ENCODE data around the gene GRIK5.
A peak's percentile ranks its signal among the peaks of the same experiment; 100 is the strongest.

GRIK5 gene

DNA sequence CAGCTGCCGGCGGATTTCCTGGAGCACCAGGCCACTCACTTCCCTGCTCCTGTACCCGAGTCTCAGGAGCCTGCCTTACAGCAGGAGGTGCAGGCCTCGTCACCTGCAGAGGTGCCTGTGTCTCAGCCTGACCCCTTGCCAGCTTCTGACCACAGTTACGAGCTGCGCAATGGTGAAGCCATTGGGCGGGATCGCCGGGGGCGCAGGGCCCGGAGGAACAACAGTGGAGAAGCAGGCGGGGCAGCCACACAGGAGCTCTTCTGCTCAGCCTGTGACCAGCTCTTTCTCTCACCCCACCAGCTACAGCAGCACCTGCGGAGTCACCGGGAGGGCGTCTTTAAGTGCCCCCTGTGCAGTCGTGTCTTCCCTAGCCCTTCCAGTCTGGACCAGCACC is 9.3 kb upstream of the GRIK5 start:
- no peak overlapping the region for H3K27ac ChIP-seq (ENCODE audit: low read depth, low read length)
- H3K36me3 ChIP-seq (ENCODE audit: control insufficient read depth in 5 of 5, insufficient read depth in 5 of 5, low read length in 5 of 5), result peaks cover 0 to 39% (median 38%) of the 10 kb centered on the region in 5 donors
- H3K4me3 ChIP-seq (ENCODE audit: low read depth in 1 of 5, low read length in 5 of 5), result no peak overlapping the region

DNA sequence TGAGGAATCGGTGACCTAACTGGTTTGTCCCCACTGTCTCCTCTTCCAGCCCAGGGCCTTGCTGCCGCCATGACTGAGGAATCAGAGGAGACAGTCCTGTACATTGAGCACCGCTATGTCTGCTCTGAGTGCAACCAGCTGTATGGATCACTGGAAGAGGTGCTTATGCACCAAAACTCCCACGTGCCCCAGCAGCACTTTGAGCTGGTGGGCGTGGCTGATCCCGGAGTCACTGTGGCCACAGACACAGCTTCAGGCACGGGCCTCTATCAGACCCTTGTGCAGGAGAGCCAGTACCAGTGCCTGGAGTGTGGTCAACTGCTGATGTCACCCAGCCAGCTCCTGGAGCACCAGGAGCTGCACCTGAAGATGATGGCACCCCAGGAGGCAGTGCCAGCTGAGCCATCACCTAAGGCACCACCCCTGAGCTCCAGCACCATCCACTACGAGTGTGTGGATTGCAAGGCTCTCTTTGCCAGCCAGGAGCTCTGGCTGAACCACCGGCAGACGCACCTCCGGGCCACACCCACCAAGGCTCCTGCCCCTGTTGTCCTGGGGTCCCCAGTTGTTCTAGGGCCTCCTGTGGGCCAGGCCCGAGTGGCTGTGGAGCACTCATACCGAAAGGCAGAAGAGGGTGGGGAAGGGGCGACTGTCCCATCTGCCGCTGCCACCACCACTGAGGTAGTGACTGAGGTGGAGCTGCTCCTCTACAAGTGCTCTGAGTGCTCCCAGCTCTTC is 8.7 kb upstream of the GRIK5 start:
- Histone ChIP-seq H3K9me3 (ENCODE audit: control insufficient read depth in 5 of 5, low read length in 5 of 5) (no peaks in the 10 kb centered on the region), H3K4me3 (ENCODE audit: low read depth in 1 of 5, low read length in 5 of 5) (no peak overlapping the region), H3K27ac (ENCODE audit: low read depth, low read length) (no peak overlapping the region), H3K9ac (ENCODE audit: low read length in 5 of 5) (no peak overlapping the region), H3K36me3 (ENCODE audit: control insufficient read depth in 5 of 5, insufficient read depth in 5 of 5, low read length in 5 of 5) (peaks cover 0 to 39% (median 38%) of the 10 kb centered on the region in 5 donors), H3K27me3 (ENCODE audit: control insufficient read depth in 5 of 5, insufficient read depth in 4 of 5, low read length in 5 of 5) (no peaks in the 10 kb centered on the region), H3K4me1 (ENCODE audit: control insufficient read depth in 5 of 5, insufficient read depth in 5 of 5, low read length in 5 of 5) (peaks cover 0 to 29% (median 22%) of the 10 kb centered on the region in 5 donors)

More for the DNA sequence above, 9.3 kb upstream of the GRIK5 start:
- H3K9ac ChIP-seq (ENCODE audit: low read length in 5 of 5), result no peak overlapping the region
- no peaks in the 10 kb centered on the region for H3K9me3 ChIP-seq (ENCODE audit: control insufficient read depth in 5 of 5, low read length in 5 of 5)
- peaks cover 0 to 29% (median 22%) of the 10 kb centered on the region in 5 donors for H3K4me1 ChIP-seq (ENCODE audit: control insufficient read depth in 5 of 5, insufficient read depth in 5 of 5, low read length in 5 of 5)
- no peaks in the 10 kb centered on the region for H3K27me3 ChIP-seq (ENCODE audit: control insufficient read depth in 5 of 5, insufficient read depth in 4 of 5, low read length in 5 of 5)

- no peaks in the 10 kb centered on the region for H3K27me3 ChIP-seq (ENCODE audit: control insufficient read depth in 5 of 5, insufficient read depth in 4 of 5, low read length in 5 of 5)
- peaks cover 0 to 29% (median 22%) of the 10 kb centered on the region in 5 donors for H3K4me1 ChIP-seq (ENCODE audit: control insufficient read depth in 5 of 5, insufficient read depth in 5 of 5, low read length in 5 of 5)
- H3K4me3 ChIP-seq (ENCODE audit: low read depth in 1 of 5, low read length in 5 of 5), result no peak overlapping the region
- H3K36me3 ChIP-seq (ENCODE audit: control insufficient read depth in 5 of 5, insufficient read depth in 5 of 5, low read length in 5 of 5), result peaks cover 0 to 39% (median 38%) of the 10 kb centered on the region in 5 donors
- no peak overlapping the region for H3K27ac ChIP-seq (ENCODE audit: low read depth, low read length)
- peak overlapping the region in 1 of 5 donors; percentile 96 for H3K9ac ChIP-seq (ENCODE audit: low read length in 5 of 5)
- no peaks in the 10 kb centered on the region for H3K9me3 ChIP-seq (ENCODE audit: control insufficient read depth in 5 of 5, low read length in 5 of 5)
These were observed 8.1 kb upstream of the GRIK5 start for GRCh38 chr19:42078058-42078457.

GRCh38 chr19:42076380-42076944 is 6.5 kb upstream of the GRIK5 start:
- Histone ChIP-seq H3K27me3 (ENCODE audit: control insufficient read depth in 5 of 5, insufficient read depth in 4 of 5, low read length in 5 of 5) (no peaks in the 10 kb centered on the region), H3K4me3 (ENCODE audit: low read depth in 1 of 5, low read length in 5 of 5) (peak overlapping the region; percentile 75 to 93 (median 84)), H3K4me1 (ENCODE audit: control insufficient read depth in 5 of 5, insufficient read depth in 5 of 5, low read length in 5 of 5) (peaks cover 0 to 29% (median 22%) of the 10 kb centered on the region in 5 donors), H3K36me3 (ENCODE audit: control insufficient read depth in 5 of 5, insufficient read depth in 5 of 5, low read length in 5 of 5) (peaks cover 0 to 31% (median 31%) of the 10 kb centered on the region in 5 donors), H3K9me3 (ENCODE audit: control insufficient read depth in 5 of 5, low read length in 5 of 5) (no peaks in the 10 kb centered on the region), H3K27ac (ENCODE audit: low read depth, low read length) (peak overlapping the region; percentile 99), H3K9ac (ENCODE audit: low read length in 5 of 5) (peak overlapping the region; percentile 30 to 96 (median 88))

GRCh38 chr19:42075616-42076379 is 5.8 kb upstream of the GRIK5 start, which contains the start of gene ZNF574:
TSS of gene ZNF574 (plus strand) at chr19:42076166. CDS start at chr19:42078607, 2,441 bp downstream.
- Histone ChIP-seq H3K4me3 (ENCODE audit: low read depth in 1 of 5, low read length in 5 of 5) (peak within 1 kb of the TSS; percentile 75 to 98 (median 93)), H3K9ac (ENCODE audit: low read length in 5 of 5) (peak within 1 kb of the TSS; percentile 89 to 99 (median 98)), H3K27me3 (ENCODE audit: control insufficient read depth in 5 of 5, insufficient read depth in 4 of 5, low read length in 5 of 5) (peaks cover 0 to 1% (median 0%) of the 10 kb centered on the region in 5 donors), H3K4me1 (ENCODE audit: control insufficient read depth in 5 of 5, insufficient read depth in 5 of 5, low read length in 5 of 5) (peaks cover 0 to 29% (median 22%) of the 10 kb centered on the region in 5 donors), H3K9me3 (ENCODE audit: control insufficient read depth in 5 of 5, low read length in 5 of 5) (no peaks in the 10 kb centered on the region), H3K27ac (ENCODE audit: low read depth, low read length) (peak within 1 kb of the TSS; percentile 99), H3K36me3 (ENCODE audit: control insufficient read depth in 5 of 5, insufficient read depth in 5 of 5, low read length in 5 of 5) (peaks cover 0 to 25% (median 25%) of the 10 kb centered on the region in 5 donors)

DNA sequence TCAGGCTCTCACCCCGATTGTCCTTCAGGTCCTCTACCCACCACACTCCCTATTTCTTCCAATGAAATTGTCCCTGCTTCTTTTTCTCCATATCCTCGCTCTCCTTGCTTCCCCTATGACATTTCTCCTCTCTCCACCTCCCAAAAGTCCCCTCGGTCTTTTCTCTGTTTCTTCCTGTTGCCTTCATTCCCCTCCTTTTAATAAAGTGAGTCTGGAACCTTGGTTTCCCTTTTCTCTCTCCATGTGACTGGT is 5.3 kb upstream of the GRIK5 start:
- H3K27me3 ChIP-seq (ENCODE audit: control insufficient read depth in 5 of 5, insufficient read depth in 4 of 5, low read length in 5 of 5), result peaks cover 0 to 7% (median 3%) of the 10 kb centered on the region in 5 donors
- H3K36me3 ChIP-seq (ENCODE audit: control insufficient read depth in 5 of 5, insufficient read depth in 5 of 5, low read length in 5 of 5), result peaks cover 0 to 20% (median 20%) of the 10 kb centered on the region in 5 donors
- no peaks in the 10 kb centered on the region for H3K9me3 ChIP-seq (ENCODE audit: control insufficient read depth in 5 of 5, low read length in 5 of 5)
- peak overlapping the region; percentile 75 to 98 (median 93) for H3K4me3 ChIP-seq (ENCODE audit: low read depth in 1 of 5, low read length in 5 of 5)
- H3K4me1 ChIP-seq (ENCODE audit: control insufficient read depth in 5 of 5, insufficient read depth in 5 of 5, low read length in 5 of 5), result peaks cover 0 to 29% (median 22%) of the 10 kb centered on the region in 5 donors
- H3K27ac ChIP-seq (ENCODE audit: low read depth, low read length), result peak overlapping the region; percentile 99
- H3K9ac ChIP-seq (ENCODE audit: low read length in 5 of 5), result peak overlapping the region; percentile 89 to 99 (median 98)

DNA sequence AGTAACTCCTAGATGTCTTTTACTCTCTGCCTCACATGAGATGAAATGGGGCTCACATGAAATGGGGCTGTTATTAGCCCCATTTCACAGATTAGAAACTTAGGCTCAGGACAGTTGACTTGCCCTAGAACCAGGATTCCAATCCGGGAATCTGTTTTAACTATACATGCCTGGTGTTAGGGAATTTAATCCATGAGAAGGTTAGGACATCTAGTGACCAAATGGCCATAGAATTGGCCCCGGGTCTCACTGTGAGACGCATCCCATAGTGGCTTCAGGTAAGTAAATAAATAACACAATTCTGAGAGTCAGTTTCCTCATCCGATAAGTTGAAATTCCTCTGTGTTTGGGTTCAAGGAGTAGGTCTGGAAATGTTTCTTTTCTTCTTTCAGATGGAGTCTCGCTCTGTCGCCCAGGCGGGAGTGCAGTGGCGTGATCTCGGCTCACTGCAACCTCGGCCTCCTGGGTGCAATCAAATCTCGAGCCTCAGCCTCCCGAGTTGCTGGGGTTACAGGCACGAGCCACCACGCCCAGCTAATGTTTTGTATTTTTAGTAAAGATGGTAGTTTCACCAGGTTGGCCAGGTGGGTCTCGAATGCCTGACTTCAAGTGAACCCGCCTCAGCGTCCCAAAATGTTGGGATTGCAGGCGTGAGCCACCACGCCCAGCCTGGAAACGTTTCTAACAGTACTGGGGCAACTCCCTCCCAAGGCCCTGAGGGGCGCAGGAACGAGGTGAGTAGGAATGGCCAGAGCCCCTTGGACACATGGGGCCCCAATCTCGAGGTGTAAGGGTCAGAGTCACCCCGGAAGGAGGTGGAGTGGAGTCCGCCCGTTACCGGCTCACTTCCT is 4.7 kb upstream of the GRIK5 start:
- peaks cover 0 to 29% (median 22%) of the 10 kb centered on the region in 5 donors for H3K4me1 ChIP-seq (ENCODE audit: control insufficient read depth in 5 of 5, insufficient read depth in 5 of 5, low read length in 5 of 5)
- peaks cover 0 to 14% (median 14%) of the 10 kb centered on the region in 5 donors for H3K36me3 ChIP-seq (ENCODE audit: control insufficient read depth in 5 of 5, insufficient read depth in 5 of 5, low read length in 5 of 5)
- no peaks in the 10 kb centered on the region for H3K9me3 ChIP-seq (ENCODE audit: control insufficient read depth in 5 of 5, low read length in 5 of 5)
- H3K27me3 ChIP-seq (ENCODE audit: control insufficient read depth in 5 of 5, insufficient read depth in 4 of 5, low read length in 5 of 5), result peaks cover 0 to 11% (median 3%) of the 10 kb centered on the region in 5 donors
- peak overlapping the region; percentile 89 to 99 (median 98) for H3K9ac ChIP-seq (ENCODE audit: low read length in 5 of 5)
- H3K27ac ChIP-seq (ENCODE audit: low read depth, low read length), result peak overlapping the region; percentile 99
- peak overlapping the region; percentile 75 to 98 (median 93) for H3K4me3 ChIP-seq (ENCODE audit: low read depth in 1 of 5, low read length in 5 of 5)

- H3K9ac ChIP-seq (ENCODE audit: low read length in 5 of 5), result no peak overlapping the region
- H3K4me3 ChIP-seq (ENCODE audit: low read depth in 1 of 5, low read length in 5 of 5), result no peak overlapping the region
- peaks cover 25 to 42% (median 28%) of the 10 kb centered on the region in 5 donors for H3K27me3 ChIP-seq (ENCODE audit: control insufficient read depth in 5 of 5, insufficient read depth in 4 of 5, low read length in 5 of 5)
- H3K27ac ChIP-seq (ENCODE audit: low read depth, low read length), result no peak overlapping the region
- peaks cover 0 to 17% (median 7%) of the 10 kb centered on the region in 5 donors for H3K4me1 ChIP-seq (ENCODE audit: control insufficient read depth in 5 of 5, insufficient read depth in 5 of 5, low read length in 5 of 5)
- H3K36me3 ChIP-seq (ENCODE audit: control insufficient read depth in 5 of 5, insufficient read depth in 5 of 5, low read length in 5 of 5), result no peaks in the 10 kb centered on the region
- no peaks in the 10 kb centered on the region for H3K9me3 ChIP-seq (ENCODE audit: control insufficient read depth in 5 of 5, low read length in 5 of 5)
These were observed 1.2 kb upstream of the GRIK5 start for GRCh38 chr19:42071247-42071646.

- Histone ChIP-seq H3K4me3 (ENCODE audit: low read depth in 1 of 5, low read length in 5 of 5) (no peak overlapping the region), H3K9ac (ENCODE audit: low read length in 5 of 5) (no peak overlapping the region), H3K27me3 (ENCODE audit: control insufficient read depth in 5 of 5, insufficient read depth in 4 of 5, low read length in 5 of 5) (peaks cover 25 to 49% (median 48%) of the 10 kb centered on the region in 5 donors)
These were observed 1.0 kb downstream of the GRIK5 start for GRCh38 chr19:42068756-42069571.

More at GRCh38 chr19:42068756-42069571, 1.0 kb downstream of the GRIK5 start:
- H3K36me3 ChIP-seq (ENCODE audit: control insufficient read depth in 5 of 5, insufficient read depth in 5 of 5, low read length in 5 of 5), result no peaks in the 10 kb centered on the region
- no peak overlapping the region for H3K27ac ChIP-seq (ENCODE audit: low read depth, low read length)
- H3K9me3 ChIP-seq (ENCODE audit: control insufficient read depth in 5 of 5, low read length in 5 of 5), result no peaks in the 10 kb centered on the region
- peaks cover 0 to 6% (median 0%) of the 10 kb centered on the region in 5 donors for H3K4me1 ChIP-seq (ENCODE audit: control insufficient read depth in 5 of 5, insufficient read depth in 5 of 5, low read length in 5 of 5)
